Measurements from ENCODE around the gene KCNT1. TPM values are rescaled to one million over a fixed set of nuclear protein-coding genes. Genes with fewer than 3 reads are reported as not detected.

Gene KCNT1
- total and polyA plus RNA-seq, 2 donors (not counting 3 experiments of a cell fraction or from before 2014, with no cell fraction given), result not detected

- Histone ChIP-seq H3K9me3 (replicated peaks; ENCODE audit: control insufficient read depth, insufficient read depth, low read length) (no peaks in the 10 kb centered on the region), H3K27me3 (ENCODE audit: control insufficient read depth in 2 of 2, insufficient read depth in 2 of 2, low read length in 2 of 2) (no peaks in the 10 kb centered on the region), H4K20me1 (replicated peaks; ENCODE audit: control insufficient read depth, extremely low read depth, insufficient read depth, low read length) (no peaks in the 10 kb centered on the region), H3K4me1 (ENCODE audit: control insufficient read depth, extremely low read depth, insufficient read depth, low read length) (no peaks in the 10 kb centered on the region), H3K9ac (replicated peaks; ENCODE audit: extremely low read depth, insufficient read depth, low read length) (no peak overlapping the region), H3K9me1 (replicated peaks; ENCODE audit: control insufficient read depth, extremely low read depth, insufficient read depth, low read length) (no peaks in the 10 kb centered on the region), H3K79me2 (ENCODE audit: control insufficient read depth, insufficient read depth, low read length) (peaks cover 9% of the 10 kb centered on the region), H3K27ac (ENCODE audit: insufficient read depth, low read depth, low read length) (no peak overlapping the region), H2AFZ (ENCODE audit: low read depth, low read length) (no peak overlapping the region), H3K36me3 (ENCODE audit: control insufficient read depth in 2 of 2, extremely low read depth in 1 of 2, insufficient read depth in 2 of 2, low read length in 2 of 2) (peaks cover 23 to 51% of the 10 kb centered on the region in 2 experiments), H3K4me3 (replicated peaks in 1 of 3; ENCODE audit: insufficient read depth in 1 of 3, low read depth in 1 of 3, low read length in 3 of 3) (no peak overlapping the region), H3K4me2 (ENCODE audit: insufficient read depth, low read length) (no peak overlapping the region)
- ChIA-PET CTCF (interaction anchor here (0.8 kb wide), 1 partner anchor 24 kb away, joined by 3 read pairs; no protein-coding TSS in a partner anchor), POLR2A (no interaction called here)
- TF ChIP-seq POLR2A (IDR thresholded peaks at IDR 0.05; ENCODE audit: low read depth, low read length) (no peak), MYC (IDR thresholded peaks at IDR 0.05; ENCODE audit: low read depth, low read length) (no peak), GATA2 (IDR thresholded peaks at IDR 0.05; ENCODE audit: insufficient read depth, insufficient read length, low read depth, low read length) (no peak), FOS (IDR thresholded peaks at IDR 0.05; ENCODE audit: borderline replicate concordance, insufficient read depth, low read length) (no peak), POLR2AphosphoS5 (IDR thresholded peaks at IDR 0.05; ENCODE audit: insufficient read depth, low read depth, low read length) (no peak), EZH2 (IDR thresholded peaks at IDR 0.05; ENCODE audit: borderline replicate concordance, low read depth, low read length, severe bottlenecking) (no peak)
- TF ChIP-seq, protein P1, sequence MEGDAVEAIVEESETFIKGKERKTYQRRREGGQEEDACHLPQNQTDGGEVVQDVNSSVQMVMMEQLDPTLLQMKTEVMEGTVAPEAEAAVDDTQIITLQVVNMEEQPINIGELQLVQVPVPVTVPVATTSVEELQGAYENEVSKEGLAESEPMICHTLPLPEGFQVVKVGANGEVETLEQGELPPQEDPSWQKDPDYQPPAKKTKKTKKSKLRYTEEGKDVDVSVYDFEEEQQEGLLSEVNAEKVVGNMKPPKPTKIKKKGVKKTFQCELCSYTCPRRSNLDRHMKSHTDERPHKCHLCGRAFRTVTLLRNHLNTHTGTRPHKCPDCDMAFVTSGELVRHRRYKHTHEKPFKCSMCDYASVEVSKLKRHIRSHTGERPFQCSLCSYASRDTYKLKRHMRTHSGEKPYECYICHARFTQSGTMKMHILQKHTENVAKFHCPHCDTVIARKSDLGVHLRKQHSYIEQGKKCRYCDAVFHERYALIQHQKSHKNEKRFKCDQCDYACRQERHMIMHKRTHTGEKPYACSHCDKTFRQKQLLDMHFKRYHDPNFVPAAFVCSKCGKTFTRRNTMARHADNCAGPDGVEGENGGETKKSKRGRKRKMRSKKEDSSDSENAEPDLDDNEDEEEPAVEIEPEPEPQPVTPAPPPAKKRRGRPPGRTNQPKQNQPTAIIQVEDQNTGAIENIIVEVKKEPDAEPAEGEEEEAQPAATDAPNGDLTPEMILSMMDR (IDR thresholded peaks at IDR 0.05; ENCODE audit: extremely low read depth in 1 of 2, insufficient read depth in 1 of 2, low read depth in 1 of 2, low read length in 2 of 2), result no peak
- TF ChIP-seq, protein P2, sequence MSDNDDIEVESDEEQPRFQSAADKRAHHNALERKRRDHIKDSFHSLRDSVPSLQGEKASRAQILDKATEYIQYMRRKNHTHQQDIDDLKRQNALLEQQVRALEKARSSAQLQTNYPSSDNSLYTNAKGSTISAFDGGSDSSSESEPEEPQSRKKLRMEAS (IDR thresholded peaks at IDR 0.05; ENCODE audit: insufficient read depth, insufficient read length), result no peak
- FAIRE-seq (no peak), DNase-seq (ENCODE audit: low read depth, low spot score) (no peak)
- BruUV-seq (replicated peaks), result TSS peak; percentile 31
- intact Hi-C loops (cut with micrococcal nuclease), result no loop called here
- dilution Hi-C loops (cut with MboI; ENCODE audit: extremely low pct_ligation_motif_present, low sequenced_read_pairs), result no loop called here
Observed at GRCh38 chr9:135822374-135822755, 120.4 kb downstream of the KCNT1 start.
